Epithelial cell of proximal tubule (primary cell): ENCODE measurements around the gene TEAD1. TPM values are rescaled to one million over a fixed set of nuclear protein-coding genes. Genes with fewer than 3 reads are reported as not detected.

Experiments used
- DNase-seq: peaks from one replicate; pipeline ENCODE4 v3.0.0-alpha.2; 2011; ENCODE audit warnings: low read depth
- H3K4me3 ChIP-seq: 2 replicates; pipeline ENCODE4 v1.5.1; 2011; ENCODE audit warnings: low read depth, mild to moderate bottlenecking, low read length
- total RNA-seq: library from RNA; depleted of rRNA; stranded (reverse); fragments of >200 nt; gene quantifications from 2 replicates; pipeline ENCODE4 v1.2.3, GENCODE V29; 2015
- TF ChIP-seq, protein P1 (sequence below): conservative IDR thresholded peaks from 2 replicates; pipeline ENCODE4 v1.5.1; 2012; ENCODE audit warnings: low read depth, mild to moderate bottlenecking, low read length

Gene TEAD1
- total RNA-seq, 1 donor from 2014 or later = 61.9 TPM

GRCh38 chr11:12981676-12982522, 307.7 kb downstream of the TEAD1 start:
- no peak for DNase-seq

GRCh38 chr11:12983336-12983735, 309.1 kb downstream of the TEAD1 start:
- TF ChIP-seq, protein P1, sequence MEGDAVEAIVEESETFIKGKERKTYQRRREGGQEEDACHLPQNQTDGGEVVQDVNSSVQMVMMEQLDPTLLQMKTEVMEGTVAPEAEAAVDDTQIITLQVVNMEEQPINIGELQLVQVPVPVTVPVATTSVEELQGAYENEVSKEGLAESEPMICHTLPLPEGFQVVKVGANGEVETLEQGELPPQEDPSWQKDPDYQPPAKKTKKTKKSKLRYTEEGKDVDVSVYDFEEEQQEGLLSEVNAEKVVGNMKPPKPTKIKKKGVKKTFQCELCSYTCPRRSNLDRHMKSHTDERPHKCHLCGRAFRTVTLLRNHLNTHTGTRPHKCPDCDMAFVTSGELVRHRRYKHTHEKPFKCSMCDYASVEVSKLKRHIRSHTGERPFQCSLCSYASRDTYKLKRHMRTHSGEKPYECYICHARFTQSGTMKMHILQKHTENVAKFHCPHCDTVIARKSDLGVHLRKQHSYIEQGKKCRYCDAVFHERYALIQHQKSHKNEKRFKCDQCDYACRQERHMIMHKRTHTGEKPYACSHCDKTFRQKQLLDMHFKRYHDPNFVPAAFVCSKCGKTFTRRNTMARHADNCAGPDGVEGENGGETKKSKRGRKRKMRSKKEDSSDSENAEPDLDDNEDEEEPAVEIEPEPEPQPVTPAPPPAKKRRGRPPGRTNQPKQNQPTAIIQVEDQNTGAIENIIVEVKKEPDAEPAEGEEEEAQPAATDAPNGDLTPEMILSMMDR = no peak
- no peak overlapping the region for H3K4me3 ChIP-seq
- DNase-seq = no peak

More at GRCh38 chr11:12981676-12982522, 307.7 kb downstream of the TEAD1 start:
- no peak overlapping the region for H3K4me3 ChIP-seq
- TF ChIP-seq, protein P1 = peak; percentile 21

DNA sequence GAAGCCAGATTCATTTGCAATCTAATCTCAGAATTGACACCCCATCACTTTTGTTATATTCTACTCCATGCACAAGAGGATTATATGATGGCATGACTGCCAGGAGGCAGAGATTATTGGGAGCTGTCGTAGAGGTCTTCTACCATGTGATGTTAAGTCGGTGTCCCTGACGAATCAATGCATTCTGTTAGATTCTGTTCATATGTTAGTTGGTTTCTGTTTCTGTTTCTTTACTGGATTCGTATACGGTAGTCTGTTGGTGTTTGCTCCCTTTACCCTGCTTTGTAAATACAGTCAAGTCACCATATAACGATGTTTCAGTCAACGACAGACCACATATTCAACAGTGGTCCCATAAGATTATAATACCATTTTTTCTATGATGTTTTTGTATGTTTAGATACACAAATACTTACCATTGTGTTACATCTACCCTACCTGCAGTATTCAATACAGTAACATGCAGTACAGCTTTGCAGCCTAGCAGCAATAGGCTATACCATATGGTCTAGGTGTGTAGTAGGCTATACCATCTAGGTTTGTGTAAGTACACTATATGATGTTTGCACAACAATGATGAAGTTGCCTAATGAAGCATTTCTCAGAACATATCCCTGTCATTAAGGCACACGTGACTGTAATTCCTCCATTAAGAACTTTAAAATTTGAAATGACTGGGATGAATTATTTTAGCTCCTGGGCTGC, 312.1 kb downstream of the TEAD1 start:
- TF ChIP-seq, protein P1 = no peak
- no peak for DNase-seq
- no peak overlapping the region for H3K4me3 ChIP-seq

DNA sequence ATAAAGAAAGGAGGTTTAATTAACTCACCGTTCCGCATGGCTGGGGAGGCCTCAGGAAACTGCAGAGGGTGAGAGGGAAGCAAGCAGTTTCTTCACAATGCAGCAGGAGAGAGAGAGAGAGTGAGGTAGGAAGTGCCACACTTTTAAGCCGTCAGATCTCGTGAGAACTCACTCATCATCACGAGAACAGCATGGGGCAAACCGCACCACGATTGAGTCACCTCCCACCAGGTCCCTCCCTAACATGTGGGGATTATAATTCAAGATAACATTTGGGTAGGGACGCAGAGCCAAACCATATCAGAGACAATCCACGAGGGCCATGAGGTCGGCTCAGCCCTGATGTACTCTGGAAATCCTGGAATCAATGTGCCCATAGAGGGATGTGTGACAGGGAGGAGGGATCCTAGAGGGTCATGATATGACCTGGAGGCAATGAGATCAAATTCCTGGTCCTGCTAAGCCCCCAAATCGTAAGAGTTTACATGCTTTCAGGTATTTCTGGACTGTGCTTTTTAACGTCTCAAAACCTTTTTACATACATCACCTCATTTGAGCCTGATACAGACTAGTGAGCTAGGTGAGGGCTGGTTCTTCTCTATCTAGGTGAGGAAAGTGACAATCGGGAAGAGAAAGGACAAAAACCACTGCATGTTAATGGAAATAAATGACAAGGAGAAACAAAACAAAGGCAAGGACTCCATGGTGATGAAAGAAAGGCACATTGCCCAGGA, 315.4 kb downstream of the TEAD1 start:
- H3K4me3 ChIP-seq = peak overlapping the region; percentile 68
- TF ChIP-seq, protein P1 = no peak
- DNase-seq = peak; percentile 79

DNA sequence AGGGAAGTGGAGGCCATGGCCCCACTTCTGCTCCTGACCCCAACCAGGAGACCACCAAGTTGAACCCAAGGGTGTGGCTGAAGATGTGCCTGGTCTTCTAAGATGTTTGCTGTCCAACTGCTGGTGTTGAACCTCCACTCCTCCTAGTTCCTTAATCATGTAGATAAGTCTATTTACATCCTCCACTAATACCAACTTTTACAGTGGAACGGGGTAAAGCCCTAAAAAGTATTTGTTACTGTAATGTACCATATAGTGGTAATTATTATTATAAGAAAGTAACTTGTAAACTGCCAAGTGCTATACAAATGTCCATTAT, 315.9 kb downstream of the TEAD1 start:
- H3K4me3 ChIP-seq = no peak overlapping the region
- TF ChIP-seq, protein P1 = no peak
- DNase-seq = no peak

DNA sequence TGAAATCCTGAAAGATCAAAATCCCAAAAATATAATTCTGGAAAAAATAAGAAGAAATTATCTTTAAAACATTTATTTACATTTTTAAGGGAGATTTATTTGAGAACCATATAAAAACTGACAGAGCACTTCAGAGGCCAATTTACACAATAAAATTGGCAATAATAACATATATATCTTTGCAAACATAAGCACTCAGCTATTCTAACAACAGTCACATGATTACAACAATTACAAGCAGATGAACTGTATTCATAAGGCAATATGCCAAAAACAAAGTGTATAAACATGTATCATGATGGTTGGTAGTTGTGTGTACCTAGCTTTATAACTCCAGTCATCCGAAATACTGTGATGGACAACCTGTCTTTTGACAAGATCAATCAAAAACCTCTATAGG, 317.2 kb downstream of the TEAD1 start:
- H3K4me3 ChIP-seq = no peak overlapping the region
- TF ChIP-seq, protein P1 = no peak
- no peak for DNase-seq
